WTC11 (cell line): ENCODE measurements around the gene COG5. TPM values are rescaled to one million over a fixed set of nuclear protein-coding genes. Genes with fewer than 3 reads are reported as not detected.

Source experiments
- ATAC-seq: fragments of 200-7000 bp; cut with Tn5 transposase; 2 replicates; pipeline ENCODE4 v1.10.0; 2021; ENCODE audit warnings: mild to moderate bottlenecking, moderate library complexity
- CTCF ChIA-PET: fragments of 300-600 bp; sonication (Branson Sonifier 250); formaldehyde crosslinking; loops from one replicate; lab custom pipeline; 2021; ENCODE audit warnings: antibody characterized with exemption; lab: Charles Lee
- POLR2A ChIA-PET: fragments of 350-600 bp; sonication (Branson Sonifier 250); formaldehyde crosslinking; loops from one replicate; lab custom pipeline; 2021; ENCODE audit warnings: antibody characterized with exemption; lab: Charles Lee
- DNase-seq: peaks from one replicate; pipeline ENCODE4 v3.0.0; 2021; ENCODE audit warnings: low spot score
- H3K27ac Mint-ChIP-seq: 2 replicates; pipeline ENCODE4 v1.8.0; 2021; ENCODE audit warnings: mixed read lengths
- H3K27me3 Mint-ChIP-seq: 2 replicates; pipeline ENCODE4 v1.8.0; 2021; ENCODE audit warnings: low read depth, mild to moderate bottlenecking, moderate library complexity, mixed read lengths
- H3K36me3 Mint-ChIP-seq: 2 replicates; pipeline ENCODE4 v1.8.0; 2021; ENCODE audit warnings: mixed read lengths
- H3K4me1 Mint-ChIP-seq: 2 replicates; pipeline ENCODE4 v1.8.0; 2022; ENCODE audit warnings: mixed read lengths
- H3K4me3 Mint-ChIP-seq: 2 replicates; pipeline ENCODE4 v1.8.0; 2021; ENCODE audit warnings: mild to moderate bottlenecking, moderate library complexity, mixed read lengths
- H3K9me3 Mint-ChIP-seq: 2 replicates; pipeline ENCODE4 v1.8.0; 2021; ENCODE audit warnings: mixed read lengths
- ATF1 ChIP-seq: sonication (generic); formaldehyde crosslinking; IDR thresholded peaks from 2 replicates; pipeline ENCODE4 v1.8.1; 2023; ENCODE audit warnings: mild to moderate bottlenecking, moderate library complexity, missing genetic modification reagents
- FOXP1 ChIP-seq: sonication (generic); formaldehyde crosslinking; IDR thresholded peaks from 2 replicates; pipeline ENCODE4 v1.8.0; 2022; ENCODE audit warnings: missing genetic modification reagents, mild to moderate bottlenecking, moderate library complexity, borderline replicate concordance
- HMGA2 ChIP-seq: fragments of 250-450 bp; sonication (Bioruptor Pico); IDR thresholded peaks from 2 replicates; pipeline ENCODE4 v1.4.0; 2021; ENCODE audit warnings: mild to moderate bottlenecking, moderate library complexity
- MYBL2 ChIP-seq: sonication (generic); formaldehyde crosslinking; IDR thresholded peaks from 2 replicates; pipeline ENCODE4 v1.8.1; 2023; ENCODE audit warnings: mild to moderate bottlenecking, moderate library complexity, missing genetic modification reagents
- ZBTB21 ChIP-seq: sonication (generic); formaldehyde crosslinking; IDR thresholded peaks from 2 replicates; pipeline ENCODE4 v1.8.1; 2023; ENCODE audit warnings: mild to moderate bottlenecking, missing genetic modification reagents, borderline replicate concordance
- ZNF121 ChIP-seq: sonication (generic); formaldehyde crosslinking; IDR thresholded peaks from 2 replicates; pipeline ENCODE4 v1.8.0; 2023; ENCODE audit warnings: missing genetic modification reagents
- ZNF263 ChIP-seq: sonication (generic); formaldehyde crosslinking; IDR thresholded peaks from 2 replicates; pipeline ENCODE4 v1.8.1; 2022; ENCODE audit warnings: low read depth, mild to moderate bottlenecking, moderate library complexity, missing genetic modification reagents
- ZNF317 ChIP-seq: sonication (generic); formaldehyde crosslinking; IDR thresholded peaks from 2 replicates; pipeline ENCODE4 v1.8.1; 2023; ENCODE audit warnings: low read depth, mild to moderate bottlenecking, moderate library complexity, missing genetic modification reagents, borderline replicate concordance
- ZNF396 ChIP-seq: fragments of 250-450 bp; sonication (Bioruptor Pico); IDR thresholded peaks from 2 replicates; pipeline ENCODE4 v1.8.0; 2021; ENCODE audit warnings: mild to moderate bottlenecking, moderate library complexity, borderline replicate concordance
- ZNF425 ChIP-seq: fragments of 250-450 bp; sonication (Bioruptor Pico); conservative IDR thresholded peaks from 2 replicates; pipeline ENCODE4 v1.9.0; 2021; ENCODE audit warnings: mild to moderate bottlenecking
- ZNF512 ChIP-seq: sonication (generic); formaldehyde crosslinking; IDR thresholded peaks from 2 replicates; pipeline ENCODE4 v1.8.1; 2022; ENCODE audit warnings: missing genetic modification reagents, borderline replicate concordance
- ZNF532 ChIP-seq: fragments of 250-450 bp; sonication (Bioruptor Pico); IDR thresholded peaks from 2 replicates; pipeline ENCODE4 v1.9.0; 2021; ENCODE audit warnings: mild to moderate bottlenecking, borderline replicate concordance
- total RNA-seq: library from RNA; stranded (reverse); gene quantifications from 3 replicates; pipeline ENCODE4 v1.2.3, GENCODE V29; 2021
- TF ChIP-seq, protein P1 (sequence below): sonication (generic); formaldehyde crosslinking; IDR thresholded peaks from 2 replicates; pipeline ENCODE4 v1.8.1; 2023; ENCODE audit warnings: mild to moderate bottlenecking, missing genetic modification reagents, moderate library complexity
- TF ChIP-seq, protein P2 (sequence below): fragments of 250-450 bp; sonication (Bioruptor Pico); IDR thresholded peaks from 2 replicates; pipeline ENCODE4 v1.9.0; 2021; ENCODE audit warnings: mild to moderate bottlenecking
- TF ChIP-seq, protein P3 (sequence below): sonication (generic); formaldehyde crosslinking; IDR thresholded peaks from 2 replicates; pipeline ENCODE4 v1.8.0; 2022; ENCODE audit warnings: mild to moderate bottlenecking, missing genetic modification reagents
- TF ChIP-seq, protein P4 (sequence below): sonication (generic); formaldehyde crosslinking; conservative IDR thresholded peaks from 2 replicates; pipeline ENCODE4 v1.8.1; 2022; ENCODE audit warnings: mild to moderate bottlenecking, missing genetic modification reagents

The COG5 gene
- total RNA-seq, 1 experiment from 2014 or later: 23.8 TPM

DNA sequence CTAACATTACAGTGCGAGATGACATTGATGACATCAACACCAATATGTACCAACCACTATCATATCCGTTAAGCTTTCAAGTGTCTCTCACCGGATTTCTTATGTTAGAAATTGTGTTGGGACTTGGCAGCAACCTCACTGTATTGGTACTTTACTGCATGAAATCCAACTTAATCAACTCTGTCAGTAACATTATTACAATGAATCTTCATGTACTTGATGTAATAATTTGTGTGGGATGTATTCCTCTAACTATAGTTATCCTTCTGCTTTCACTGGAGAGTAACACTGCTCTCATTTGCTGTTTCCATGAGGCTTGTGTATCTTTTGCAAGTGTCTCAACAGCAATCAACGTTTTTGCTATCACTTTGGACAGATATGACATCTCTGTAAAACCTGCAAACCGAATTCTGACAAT, 89.6 kb downstream of the COG5 start (continued):
- TF ChIP-seq, protein P1, sequence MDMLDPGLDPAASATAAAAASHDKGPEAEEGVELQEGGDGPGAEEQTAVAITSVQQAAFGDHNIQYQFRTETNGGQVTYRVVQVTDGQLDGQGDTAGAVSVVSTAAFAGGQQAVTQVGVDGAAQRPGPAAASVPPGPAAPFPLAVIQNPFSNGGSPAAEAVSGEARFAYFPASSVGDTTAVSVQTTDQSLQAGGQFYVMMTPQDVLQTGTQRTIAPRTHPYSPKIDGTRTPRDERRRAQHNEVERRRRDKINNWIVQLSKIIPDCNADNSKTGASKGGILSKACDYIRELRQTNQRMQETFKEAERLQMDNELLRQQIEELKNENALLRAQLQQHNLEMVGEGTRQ (CRISPR knock-in tag): no peak
- TF ChIP-seq, protein P2, sequence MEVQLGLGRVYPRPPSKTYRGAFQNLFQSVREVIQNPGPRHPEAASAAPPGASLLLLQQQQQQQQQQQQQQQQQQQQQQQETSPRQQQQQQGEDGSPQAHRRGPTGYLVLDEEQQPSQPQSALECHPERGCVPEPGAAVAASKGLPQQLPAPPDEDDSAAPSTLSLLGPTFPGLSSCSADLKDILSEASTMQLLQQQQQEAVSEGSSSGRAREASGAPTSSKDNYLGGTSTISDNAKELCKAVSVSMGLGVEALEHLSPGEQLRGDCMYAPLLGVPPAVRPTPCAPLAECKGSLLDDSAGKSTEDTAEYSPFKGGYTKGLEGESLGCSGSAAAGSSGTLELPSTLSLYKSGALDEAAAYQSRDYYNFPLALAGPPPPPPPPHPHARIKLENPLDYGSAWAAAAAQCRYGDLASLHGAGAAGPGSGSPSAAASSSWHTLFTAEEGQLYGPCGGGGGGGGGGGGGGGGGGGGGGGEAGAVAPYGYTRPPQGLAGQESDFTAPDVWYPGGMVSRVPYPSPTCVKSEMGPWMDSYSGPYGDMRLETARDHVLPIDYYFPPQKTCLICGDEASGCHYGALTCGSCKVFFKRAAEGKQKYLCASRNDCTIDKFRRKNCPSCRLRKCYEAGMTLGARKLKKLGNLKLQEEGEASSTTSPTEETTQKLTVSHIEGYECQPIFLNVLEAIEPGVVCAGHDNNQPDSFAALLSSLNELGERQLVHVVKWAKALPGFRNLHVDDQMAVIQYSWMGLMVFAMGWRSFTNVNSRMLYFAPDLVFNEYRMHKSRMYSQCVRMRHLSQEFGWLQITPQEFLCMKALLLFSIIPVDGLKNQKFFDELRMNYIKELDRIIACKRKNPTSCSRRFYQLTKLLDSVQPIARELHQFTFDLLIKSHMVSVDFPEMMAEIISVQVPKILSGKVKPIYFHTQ: no peak
- no peak for TF ChIP-seq ZNF532
- TF ChIP-seq ZNF317 (CRISPR knock-in tag): no peak
- TF ChIP-seq ZNF121 (CRISPR knock-in tag): no peak
- no peak for TF ChIP-seq ATF1 (CRISPR knock-in tag)
- TF ChIP-seq FOXP1 (CRISPR knock-in tag): no peak

GRCh38 chr7:107472116-107472515, 91.6 kb downstream of the COG5 start:
- Mint-ChIP-seq H3K36me3 (no peaks in the 10 kb centered on the region), H3K9me3 (no peaks in the 10 kb centered on the region), H3K4me3 (no peak overlapping the region), H3K4me1 (peaks cover 9% of the 10 kb centered on the region), H3K27me3 (no peaks in the 10 kb centered on the region)
- CTCF ChIA-PET: no interaction called here
- POLR2A ChIA-PET: no interaction called here
- TF ChIP-seq, protein P3, sequence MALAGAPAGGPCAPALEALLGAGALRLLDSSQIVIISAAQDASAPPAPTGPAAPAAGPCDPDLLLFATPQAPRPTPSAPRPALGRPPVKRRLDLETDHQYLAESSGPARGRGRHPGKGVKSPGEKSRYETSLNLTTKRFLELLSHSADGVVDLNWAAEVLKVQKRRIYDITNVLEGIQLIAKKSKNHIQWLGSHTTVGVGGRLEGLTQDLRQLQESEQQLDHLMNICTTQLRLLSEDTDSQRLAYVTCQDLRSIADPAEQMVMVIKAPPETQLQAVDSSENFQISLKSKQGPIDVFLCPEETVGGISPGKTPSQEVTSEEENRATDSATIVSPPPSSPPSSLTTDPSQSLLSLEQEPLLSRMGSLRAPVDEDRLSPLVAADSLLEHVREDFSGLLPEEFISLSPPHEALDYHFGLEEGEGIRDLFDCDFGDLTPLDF: no peak
- no peak for TF ChIP-seq ZNF512 (CRISPR knock-in tag)
- no peak for TF ChIP-seq ZNF396
- no peak for TF ChIP-seq HMGA2 (CRISPR knock-in tag)
- TF ChIP-seq ZNF425: no peak
- no peak for TF ChIP-seq MYBL2 (CRISPR knock-in tag)
- TF ChIP-seq ZNF263 (CRISPR knock-in tag): no peak
- TF ChIP-seq ZNF121 (CRISPR knock-in tag): no peak
- TF ChIP-seq ZBTB21 (CRISPR knock-in tag): no peak
- TF ChIP-seq, protein P4, sequence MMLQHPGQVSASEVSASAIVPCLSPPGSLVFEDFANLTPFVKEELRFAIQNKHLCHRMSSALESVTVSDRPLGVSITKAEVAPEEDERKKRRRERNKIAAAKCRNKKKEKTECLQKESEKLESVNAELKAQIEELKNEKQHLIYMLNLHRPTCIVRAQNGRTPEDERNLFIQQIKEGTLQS (CRISPR knock-in tag): no peak
- TF ChIP-seq, all 79 proteins: peak for 0
- H3K27ac Mint-ChIP-seq: no peak overlapping the region
- no peak for ATAC-seq
- no peak for DNase-seq
